Smooth muscle cell (in vitro differentiated cells): ENCODE measurements around the gene COL4A1. TPM values are rescaled to one million over a fixed set of nuclear protein-coding genes. Genes with fewer than 3 reads are reported as not detected.

Experiments
- DNase-seq: peaks from one replicate; lab custom pipeline; 2025; ENCODE audit not compliant: unreplicated experiment; lab: John Stamatoyannopoulos, UW
- H2AFZ ChIP-seq: fragments of 200-600 bp; sonication (generic); 2 replicates; pipeline ENCODE4 v1.6.0; 2016; ENCODE audit warnings: antibody characterized with exemption, low read depth, mild to moderate bottlenecking
- H3F3A ChIP-seq: fragments of 200-600 bp; sonication (generic); 2 replicates; pipeline ENCODE4 v1.6.0; 2017; ENCODE audit warnings: antibody characterized with exemption, low read depth
- H3K27ac ChIP-seq: fragments of 200-600 bp; sonication (generic); 2 replicates; pipeline ENCODE4 v1.5.1; 2016; ENCODE audit warnings: low read depth, mild to moderate bottlenecking
- H3K27me3 ChIP-seq: fragments of 200-600 bp; sonication (generic); 2 replicates; pipeline ENCODE4 v1.6.1; 2016; ENCODE audit warnings: low read depth, mild to moderate bottlenecking
- H3K36me3 ChIP-seq: fragments of 200-600 bp; sonication (generic); 2 replicates; pipeline ENCODE4 v1.5.1; 2016; ENCODE audit warnings: low read depth
- H3K4me1 ChIP-seq: fragments of 200-600 bp; sonication (generic); 2 replicates; pipeline ENCODE4 v1.5.1; 2016; ENCODE audit warnings: low read depth
- H3K4me2 ChIP-seq: fragments of 200-600 bp; sonication (generic); 2 replicates; pipeline ENCODE4 v1.6.0; 2016; ENCODE audit warnings: mild to moderate bottlenecking
- H3K4me3 ChIP-seq: fragments of 200-600 bp; sonication (generic); 2 replicates; pipeline ENCODE4 v1.5.1; 2016; ENCODE audit warnings: mild to moderate bottlenecking
- H3K79me2 ChIP-seq: fragments of 200-600 bp; sonication (generic); 2 replicates; pipeline ENCODE4 v1.6.0; 2016; ENCODE audit warnings: low read depth, mild to moderate bottlenecking
- H3K9ac ChIP-seq: fragments of 200-600 bp; sonication (generic); 2 replicates; pipeline ENCODE4 v1.6.0; 2016; ENCODE audit warnings: low read depth
- H3K9me3 ChIP-seq: fragments of 200-600 bp; sonication (generic); replicated peaks from 2 replicates; pipeline ENCODE4 v1.5.1; 2016; ENCODE audit warnings: low read depth
- H4K20me1 ChIP-seq: fragments of 200-600 bp; sonication (generic); 2 replicates; pipeline ENCODE4 v1.6.0; 2016; ENCODE audit warnings: low read depth
- WGBS: methylation state at CpG from one replicate; pipeline ENCODE4 v1.1.7; 2016; ENCODE audit warnings: low lambda C conversion rate; 5-methylcytosine and 5-hydroxymethylcytosine counted together
- polyA plus RNA-seq: library from polyadenylated mRNA; unstranded; fragments of >200 nt; fragmentation: Nextera tagmentation; extraction: Ambion mirVana; gene quantifications from 2 replicates; pipeline ENCODE4 v1.2.1, GENCODE V29; 2016
- total RNA-seq: library from RNA; depleted of rRNA; stranded (reverse); fragments of >200 nt; gene quantifications from 2 replicates; pipeline ENCODE4 v1.2.3, GENCODE V29; 2014
- TF ChIP-seq, protein P1 (sequence below): fragments of 200-600 bp; sonication (generic); IDR thresholded peaks from 2 replicates; pipeline ENCODE4 v1.5.1; 2017; ENCODE audit warnings: borderline replicate concordance, mild to moderate bottlenecking, antibody characterized with exemption; ENCODE audit not compliant: insufficient read depth, poor library complexity, severe bottlenecking

The COL4A1 gene
- total and polyA plus RNA-seq, 2 experiments from 2014 or later = 2,409 to 4,372 TPM

DNA sequence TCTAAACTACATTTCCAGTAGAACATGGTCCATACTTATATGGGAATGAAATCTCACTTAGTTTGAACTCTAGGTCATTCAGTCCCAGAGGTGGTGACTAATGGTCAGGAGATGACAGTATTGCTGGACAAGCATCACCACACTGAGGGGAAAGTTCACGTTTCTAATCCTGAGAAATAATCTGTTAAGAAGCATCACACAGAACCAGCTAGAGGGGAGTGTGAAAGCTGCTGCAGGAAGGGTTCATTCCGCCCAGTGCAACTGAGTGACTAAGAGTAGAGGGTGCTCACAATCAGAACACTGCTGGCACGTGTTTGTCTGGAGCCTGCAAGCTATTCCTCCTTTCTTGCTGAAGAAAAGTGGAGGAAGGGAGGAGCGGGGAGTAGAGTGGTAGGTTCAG is 2.7 kb downstream of the COL4A1 start:
- peak overlapping the region; percentile 94 for H3K27ac ChIP-seq
- H3K9ac ChIP-seq = peak overlapping the region; percentile 90
- H3K4me3 ChIP-seq = peak overlapping the region; percentile 93
- TF ChIP-seq, protein P1, sequence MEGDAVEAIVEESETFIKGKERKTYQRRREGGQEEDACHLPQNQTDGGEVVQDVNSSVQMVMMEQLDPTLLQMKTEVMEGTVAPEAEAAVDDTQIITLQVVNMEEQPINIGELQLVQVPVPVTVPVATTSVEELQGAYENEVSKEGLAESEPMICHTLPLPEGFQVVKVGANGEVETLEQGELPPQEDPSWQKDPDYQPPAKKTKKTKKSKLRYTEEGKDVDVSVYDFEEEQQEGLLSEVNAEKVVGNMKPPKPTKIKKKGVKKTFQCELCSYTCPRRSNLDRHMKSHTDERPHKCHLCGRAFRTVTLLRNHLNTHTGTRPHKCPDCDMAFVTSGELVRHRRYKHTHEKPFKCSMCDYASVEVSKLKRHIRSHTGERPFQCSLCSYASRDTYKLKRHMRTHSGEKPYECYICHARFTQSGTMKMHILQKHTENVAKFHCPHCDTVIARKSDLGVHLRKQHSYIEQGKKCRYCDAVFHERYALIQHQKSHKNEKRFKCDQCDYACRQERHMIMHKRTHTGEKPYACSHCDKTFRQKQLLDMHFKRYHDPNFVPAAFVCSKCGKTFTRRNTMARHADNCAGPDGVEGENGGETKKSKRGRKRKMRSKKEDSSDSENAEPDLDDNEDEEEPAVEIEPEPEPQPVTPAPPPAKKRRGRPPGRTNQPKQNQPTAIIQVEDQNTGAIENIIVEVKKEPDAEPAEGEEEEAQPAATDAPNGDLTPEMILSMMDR = no peak
- H3K4me2 ChIP-seq = peak overlapping the region; percentile 97
- DNase-seq = no peak
- H2AFZ ChIP-seq = no peak overlapping the region
- 22% methylated on average over 4 of the region's 4 CpGs for WGBS
- peaks cover 98% of the 10 kb centered on the region for H3K79me2 ChIP-seq
- no peaks in the 10 kb centered on the region for H3K36me3 ChIP-seq
- H3K27me3 ChIP-seq = no peaks in the 10 kb centered on the region
- peaks cover 98% of the 10 kb centered on the region for H4K20me1 ChIP-seq
- H3F3A ChIP-seq = peaks cover 59% of the 10 kb centered on the region
- H3K9me3 ChIP-seq = no peaks in the 10 kb centered on the region
- peaks cover 60% of the 10 kb centered on the region for H3K4me1 ChIP-seq

DNA sequence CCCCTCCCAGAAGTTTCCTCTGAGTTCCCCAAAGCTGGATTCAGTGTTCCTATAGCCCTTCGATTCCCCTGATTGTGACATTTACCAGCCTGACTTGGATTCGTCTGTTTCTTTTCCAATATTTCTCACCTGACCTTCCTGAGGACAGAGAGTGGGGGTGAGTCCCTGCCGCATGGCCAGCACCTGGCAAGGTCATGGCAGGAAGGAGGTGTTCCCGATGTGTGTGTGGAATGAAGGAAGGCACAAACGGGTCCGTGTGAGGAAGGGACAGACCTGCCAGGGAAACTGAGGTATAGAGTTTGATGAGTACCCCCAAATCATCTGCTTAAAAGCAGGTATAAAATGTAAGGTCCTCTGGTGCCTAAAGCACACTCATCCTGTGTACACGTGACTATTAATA is 3.3 kb downstream of the COL4A1 start:
- Histone ChIP-seq H3K27ac (peak overlapping the region; percentile 94), H3K79me2 (peaks cover 98% of the 10 kb centered on the region), H3K36me3 (no peaks in the 10 kb centered on the region), H3K4me1 (peaks cover 65% of the 10 kb centered on the region), H4K20me1 (peaks cover 98% of the 10 kb centered on the region), H3K9me3 (no peaks in the 10 kb centered on the region), H2AFZ (no peak overlapping the region), H3K9ac (no peak overlapping the region), H3K4me3 (peak overlapping the region; percentile 93), H3K4me2 (peak overlapping the region; percentile 97), H3F3A (peaks cover 53% of the 10 kb centered on the region), H3K27me3 (no peaks in the 10 kb centered on the region)
- TF ChIP-seq, protein P1 = no peak
- 71% methylated on average over 7 of the region's 7 CpGs for WGBS
- DNase-seq = no peak

DNA sequence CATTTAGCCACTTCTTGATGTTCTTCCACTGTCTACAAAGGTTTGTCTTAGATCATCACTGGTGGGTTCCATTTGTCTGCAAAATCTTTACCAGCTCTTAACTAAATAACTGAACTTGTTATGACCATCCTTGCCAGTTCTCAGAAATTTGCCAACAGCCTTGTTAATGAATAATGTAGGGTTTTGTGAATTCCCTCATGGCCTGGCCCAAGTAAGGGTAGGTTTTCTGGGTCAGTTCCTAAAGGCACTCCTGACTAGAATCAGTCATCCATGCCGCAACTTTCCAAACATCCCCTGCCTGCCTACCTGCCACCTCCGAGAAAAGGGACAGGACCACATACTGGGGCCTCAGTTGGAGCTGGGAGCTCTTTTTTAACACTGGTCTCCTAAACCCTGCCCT is 4.0 kb downstream of the COL4A1 start:
- peaks cover 47% of the 10 kb centered on the region for H3F3A ChIP-seq
- no peaks in the 10 kb centered on the region for H3K36me3 ChIP-seq
- H3K4me1 ChIP-seq = peaks cover 69% of the 10 kb centered on the region
- no peaks in the 10 kb centered on the region for H3K9me3 ChIP-seq
- H4K20me1 ChIP-seq = peaks cover 98% of the 10 kb centered on the region
- DNase-seq = no peak
- no peak overlapping the region for H3K9ac ChIP-seq
- peak overlapping the region; percentile 97 for H3K4me2 ChIP-seq
- no peaks in the 10 kb centered on the region for H3K27me3 ChIP-seq
- no peak overlapping the region for H2AFZ ChIP-seq
- H3K4me3 ChIP-seq = peak overlapping the region; percentile 93
- TF ChIP-seq, protein P1 = no peak
- peak overlapping the region; percentile 94 for H3K27ac ChIP-seq
- H3K79me2 ChIP-seq = peaks cover 98% of the 10 kb centered on the region
- 59% methylated on average over 2 of the region's 2 CpGs for WGBS
